ENCODE results near the gene ARL5A. TPM values are rescaled to one million over a fixed set of nuclear protein-coding genes. Genes with fewer than 3 reads are reported as not detected.

ARL5A gene
- total RNA-seq, 1 donor from 2014 or later: 30.3 TPM

DNA sequence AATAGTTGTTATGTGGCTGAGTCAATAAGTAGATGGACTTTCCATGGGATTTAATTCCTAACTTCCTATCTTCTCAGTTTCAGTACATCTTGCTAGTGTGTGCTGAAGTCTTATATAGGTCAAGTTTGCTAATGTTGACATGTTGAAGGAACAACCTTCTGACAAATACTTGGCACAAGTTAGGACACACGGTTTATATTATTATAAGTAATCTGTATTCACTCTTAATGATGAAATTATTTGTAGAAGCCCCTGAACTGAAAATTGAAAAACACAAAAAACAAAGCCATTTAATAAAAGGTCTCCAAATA, 19.2 kb downstream of the ARL5A start:
- Mint-ChIP-seq H3K36me3 (ENCODE audit: unreplicated experiment) (peaks cover 4% of the 10 kb centered on the region), H3K4me3 (ENCODE audit: unreplicated experiment) (no peak overlapping the region), H3K27me3 (ENCODE audit: unreplicated experiment) (no peaks in the 10 kb centered on the region), H3K4me1 (ENCODE audit: low read depth, unreplicated experiment) (no peaks in the 10 kb centered on the region), H3K9me3 (ENCODE audit: unreplicated experiment) (no peaks in the 10 kb centered on the region), H3K27ac (ENCODE audit: unreplicated experiment) (no peak overlapping the region)
- no peak for DNase-seq
- TF ChIP-seq, protein P1, sequence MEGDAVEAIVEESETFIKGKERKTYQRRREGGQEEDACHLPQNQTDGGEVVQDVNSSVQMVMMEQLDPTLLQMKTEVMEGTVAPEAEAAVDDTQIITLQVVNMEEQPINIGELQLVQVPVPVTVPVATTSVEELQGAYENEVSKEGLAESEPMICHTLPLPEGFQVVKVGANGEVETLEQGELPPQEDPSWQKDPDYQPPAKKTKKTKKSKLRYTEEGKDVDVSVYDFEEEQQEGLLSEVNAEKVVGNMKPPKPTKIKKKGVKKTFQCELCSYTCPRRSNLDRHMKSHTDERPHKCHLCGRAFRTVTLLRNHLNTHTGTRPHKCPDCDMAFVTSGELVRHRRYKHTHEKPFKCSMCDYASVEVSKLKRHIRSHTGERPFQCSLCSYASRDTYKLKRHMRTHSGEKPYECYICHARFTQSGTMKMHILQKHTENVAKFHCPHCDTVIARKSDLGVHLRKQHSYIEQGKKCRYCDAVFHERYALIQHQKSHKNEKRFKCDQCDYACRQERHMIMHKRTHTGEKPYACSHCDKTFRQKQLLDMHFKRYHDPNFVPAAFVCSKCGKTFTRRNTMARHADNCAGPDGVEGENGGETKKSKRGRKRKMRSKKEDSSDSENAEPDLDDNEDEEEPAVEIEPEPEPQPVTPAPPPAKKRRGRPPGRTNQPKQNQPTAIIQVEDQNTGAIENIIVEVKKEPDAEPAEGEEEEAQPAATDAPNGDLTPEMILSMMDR (IDR thresholded peaks at IDR 0.05; ENCODE audit: partially characterized antibody, unreplicated experiment): no peak

DNA sequence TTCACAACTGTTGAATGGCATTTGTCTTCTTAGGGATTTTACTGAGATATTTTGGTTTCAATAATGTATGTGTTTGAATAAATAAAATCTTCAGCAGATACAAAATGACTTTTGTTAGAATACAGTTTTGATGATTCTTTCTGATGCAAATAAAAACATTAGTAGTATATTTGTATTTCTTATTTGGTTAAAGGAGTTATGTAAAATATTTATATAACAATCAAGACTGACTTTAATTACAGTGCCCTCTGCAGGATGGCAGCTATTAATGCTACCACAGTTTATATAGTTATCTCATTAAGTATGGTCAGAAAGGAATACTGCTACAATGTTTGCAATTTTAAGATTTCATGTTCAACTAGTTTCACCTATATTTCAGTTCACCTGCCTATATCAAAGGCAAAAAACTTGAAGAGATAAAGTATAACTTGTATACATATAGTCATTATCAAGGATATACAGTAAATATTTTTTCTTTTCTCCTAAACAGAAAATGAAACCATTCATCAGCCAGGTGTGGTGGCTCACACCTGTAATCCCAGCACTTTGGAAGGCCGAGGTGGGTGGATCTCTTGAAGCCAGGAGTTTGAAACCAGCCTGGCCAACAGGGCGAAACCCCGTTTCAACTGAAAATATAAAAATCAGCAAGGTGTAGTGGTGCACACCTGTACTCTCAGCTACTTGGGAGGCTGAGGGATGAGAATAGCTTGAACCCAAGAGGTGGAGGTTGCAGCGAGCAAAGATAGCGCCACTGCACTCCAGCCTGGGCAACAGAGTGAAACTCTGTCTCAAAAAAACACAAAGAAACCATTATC, 19.8 kb downstream of the ARL5A start:
- no peak overlapping the region for H3K27ac Mint-ChIP-seq (ENCODE audit: unreplicated experiment)
- no peaks in the 10 kb centered on the region for H3K27me3 Mint-ChIP-seq (ENCODE audit: unreplicated experiment)
- no peak for DNase-seq
- H3K4me3 Mint-ChIP-seq (ENCODE audit: unreplicated experiment): no peak overlapping the region
- H3K36me3 Mint-ChIP-seq (ENCODE audit: unreplicated experiment): peaks cover 4% of the 10 kb centered on the region
- H3K4me1 Mint-ChIP-seq (ENCODE audit: low read depth, unreplicated experiment): no peaks in the 10 kb centered on the region
- H3K9me3 Mint-ChIP-seq (ENCODE audit: unreplicated experiment): no peaks in the 10 kb centered on the region
- TF ChIP-seq, protein P1 (IDR thresholded peaks at IDR 0.05; ENCODE audit: partially characterized antibody, unreplicated experiment): peak; percentile 55

DNA sequence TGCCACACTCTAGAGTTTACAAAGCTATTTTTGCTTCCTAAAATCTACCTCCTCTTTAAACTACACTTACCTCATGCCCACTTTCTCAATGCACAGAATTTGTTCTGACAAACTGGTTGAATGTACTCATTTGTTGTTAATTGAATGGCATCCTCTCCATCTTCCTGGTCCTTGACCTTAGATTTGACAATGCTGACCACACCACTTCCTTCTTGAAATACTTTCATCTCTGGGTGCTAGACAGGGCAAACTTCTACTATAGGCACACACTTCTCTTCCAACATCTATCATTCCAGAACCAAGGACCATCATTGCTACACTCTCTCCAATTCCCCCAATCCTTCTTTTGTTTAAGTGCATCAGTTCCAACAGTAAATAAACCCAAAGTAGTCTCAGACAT, 22.3 kb downstream of the ARL5A start:
- Mint-ChIP-seq H3K4me1 (ENCODE audit: low read depth, unreplicated experiment) (no peaks in the 10 kb centered on the region), H3K4me3 (ENCODE audit: unreplicated experiment) (no peak overlapping the region), H3K27me3 (ENCODE audit: unreplicated experiment) (no peaks in the 10 kb centered on the region), H3K27ac (ENCODE audit: unreplicated experiment) (no peak overlapping the region), H3K36me3 (ENCODE audit: unreplicated experiment) (no peaks in the 10 kb centered on the region), H3K9me3 (ENCODE audit: unreplicated experiment) (no peaks in the 10 kb centered on the region)
- DNase-seq: no peak
- TF ChIP-seq, protein P1 (IDR thresholded peaks at IDR 0.05; ENCODE audit: partially characterized antibody, unreplicated experiment): no peak

DNA sequence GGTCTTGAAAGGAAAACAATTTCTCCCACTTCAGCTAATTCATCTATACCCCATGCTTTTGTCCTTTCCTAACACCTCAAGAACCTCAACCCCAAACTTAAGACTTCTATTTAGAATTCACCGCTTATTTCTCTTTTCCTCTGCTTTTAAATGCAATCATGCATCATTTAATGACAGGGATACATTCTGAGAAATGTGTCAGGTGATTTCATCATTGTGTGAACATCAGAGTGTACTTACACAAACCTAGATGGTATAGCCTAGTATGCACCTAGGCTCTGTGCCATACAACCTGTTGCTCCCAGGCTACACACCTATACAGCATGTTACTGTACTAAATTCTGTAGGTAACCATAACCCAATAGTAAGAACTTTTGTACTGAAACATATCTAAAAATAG, 22.9 kb downstream of the ARL5A start:
- TF ChIP-seq, protein P1 (IDR thresholded peaks at IDR 0.05; ENCODE audit: partially characterized antibody, unreplicated experiment): no peak
- no peaks in the 10 kb centered on the region for H3K27me3 Mint-ChIP-seq (ENCODE audit: unreplicated experiment)

DNA sequence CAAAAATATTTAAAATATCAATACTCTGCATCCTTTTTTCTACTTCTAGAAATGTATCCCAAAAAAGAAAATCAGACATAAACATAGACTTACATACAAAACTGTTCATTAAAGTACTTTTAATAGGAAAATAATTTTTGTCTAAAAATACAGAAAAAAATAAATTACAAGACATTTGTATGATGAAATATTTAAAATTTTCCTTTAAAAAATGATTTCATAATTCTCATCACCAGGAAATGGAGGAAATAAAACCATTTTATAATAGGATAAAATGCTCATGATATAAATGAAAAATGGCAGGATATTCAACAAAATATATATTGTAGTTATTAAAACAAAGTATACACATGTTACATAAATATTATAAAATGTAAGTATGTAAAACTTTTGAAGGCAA, 24.4 kb downstream of the ARL5A start:
- Mint-ChIP-seq H3K36me3 (ENCODE audit: unreplicated experiment) (no peaks in the 10 kb centered on the region), H3K4me3 (ENCODE audit: unreplicated experiment) (no peak overlapping the region), H3K4me1 (ENCODE audit: low read depth, unreplicated experiment) (no peaks in the 10 kb centered on the region), H3K27me3 (ENCODE audit: unreplicated experiment) (no peaks in the 10 kb centered on the region), H3K27ac (ENCODE audit: unreplicated experiment) (peak overlapping the region; percentile 69), H3K9me3 (ENCODE audit: unreplicated experiment) (no peaks in the 10 kb centered on the region)
- no peak for DNase-seq
- TF ChIP-seq, protein P1 (IDR thresholded peaks at IDR 0.05; ENCODE audit: partially characterized antibody, unreplicated experiment): no peak

More for the DNA sequence above, 22.9 kb downstream of the ARL5A start:
- H3K4me1 Mint-ChIP-seq (ENCODE audit: low read depth, unreplicated experiment): no peaks in the 10 kb centered on the region
- no peak for DNase-seq
- H3K4me3 Mint-ChIP-seq (ENCODE audit: unreplicated experiment): no peak overlapping the region
- H3K9me3 Mint-ChIP-seq (ENCODE audit: unreplicated experiment): no peaks in the 10 kb centered on the region
- no peaks in the 10 kb centered on the region for H3K36me3 Mint-ChIP-seq (ENCODE audit: unreplicated experiment)
- no peak overlapping the region for H3K27ac Mint-ChIP-seq (ENCODE audit: unreplicated experiment)
